ENCODE results near the gene PAX7.

- TF ChIP-seq CTCF (IDR thresholded peaks at IDR 0.05) (no peak), ZFX (IDR thresholded peaks at IDR 0.05; ENCODE audit: borderline replicate concordance) (no peak)
Observed at GRCh38 chr1:18666317-18666920, 35.8 kb downstream of the PAX7 start.
